IMR-90 (cell line): ENCODE data around the gene CLDN19. TPM values are rescaled to one million over a fixed set of nuclear protein-coding genes. Genes with fewer than 3 reads are reported as not detected.

Source experiments
- ATAC-seq: fragments of 200-7000 bp; cut with Tn5 transposase; 2 replicates; pipeline ENCODE4 v1.9.1; 2020; ENCODE audit warnings: low read depth, mild to moderate bottlenecking, moderate library complexity
- BruUV-seq: library from RNA; stranded (reverse); fragments of 400-500 nt; replicated peaks from 2 replicates; lab custom pipeline; 2021; lab: Mats Ljungman, UMichigan
- CTCF ChIA-PET: fragments of 300-600 bp; formaldehyde crosslinking; extraction: SDS; loops from one replicate; lab custom pipeline; 2021; ENCODE audit warnings: antibody characterized with exemption; lab: Yijun Ruan, JAX
- POLR2A ChIA-PET: fragments of 300-600 bp; sonication (Branson Sonifier 250); formaldehyde crosslinking; loops from one replicate; lab custom pipeline; 2022; ENCODE audit warnings: antibody characterized with exemption; ENCODE audit not compliant: unreplicated experiment; lab: Charles Lee
- DNase-seq: peaks from one replicate; pipeline ENCODE4 v3.0.0; 2013
- H2AFZ ChIP-seq: replicated peaks from 2 replicates; pipeline ENCODE3; 2013; ENCODE audit warnings: low read length, mild to moderate bottlenecking; ENCODE audit not compliant: poor library complexity
- H2AK5ac ChIP-seq: 2 replicates; pipeline ENCODE4 v1.6.1; 2013; ENCODE audit warnings: low read depth, low read length, inconsistent platforms
- H2AK9ac ChIP-seq: replicated peaks from 2 replicates; pipeline ENCODE3; 2013; ENCODE audit warnings: mild to moderate bottlenecking, low read depth, low read length, moderate library complexity; ENCODE audit not compliant: poor library complexity
- H2BK120ac ChIP-seq: 2 replicates; pipeline ENCODE4 v1.6.1; 2013; ENCODE audit warnings: low read depth, low read length, inconsistent platforms
- H2BK15ac ChIP-seq: 3 replicates; pipeline ENCODE4 v1.6.1; 2013; ENCODE audit warnings: low read depth, low read length, inconsistent platforms
- H2BK20ac ChIP-seq: 2 replicates; pipeline ENCODE4 v1.6.1; 2013; ENCODE audit warnings: low read depth, mild to moderate bottlenecking, inconsistent platforms, low read length, moderate library complexity
- H2BK5ac ChIP-seq: 2 replicates; pipeline ENCODE4 v1.6.1; 2013; ENCODE audit warnings: mild to moderate bottlenecking, low read depth, low read length, inconsistent platforms; ENCODE audit not compliant: poor library complexity, severe bottlenecking
- H3K14ac ChIP-seq: replicated peaks from 2 replicates; pipeline ENCODE4 v1.6.1; 2013; ENCODE audit warnings: low read depth, low read length, inconsistent platforms
- H3K18ac ChIP-seq: 2 replicates; pipeline ENCODE4 v1.6.1; 2013; ENCODE audit warnings: low read depth, low read length, control low read depth
- H3K23ac ChIP-seq: 2 replicates; pipeline ENCODE4 v1.6.1; 2013; ENCODE audit warnings: low read depth, low read length, inconsistent platforms
- H3K27ac ChIP-seq: 2 replicates; pipeline ENCODE4 v1.5.1; 2013; ENCODE audit warnings: mild to moderate bottlenecking, control low read depth, low read length; ENCODE audit not compliant: insufficient read depth
- H3K27me3 ChIP-seq: 2 replicates; pipeline ENCODE4 v1.6.1; 2013; ENCODE audit warnings: low read length; ENCODE audit not compliant: control insufficient read depth, insufficient read depth
- H3K36me3 ChIP-seq: 2 replicates; pipeline ENCODE4 v1.6.1; 2013; ENCODE audit warnings: low read length, mixed read lengths; ENCODE audit not compliant: control insufficient read depth, insufficient read depth
- H3K4ac ChIP-seq: 2 replicates; pipeline ENCODE4 v1.6.1; 2013; ENCODE audit warnings: low read depth, low read length, inconsistent platforms
- H3K4me1 ChIP-seq: 2 replicates; pipeline ENCODE4 v1.6.1; 2013; ENCODE audit warnings: low read length, mixed read lengths; ENCODE audit not compliant: control insufficient read depth, insufficient read depth
- H3K4me2 ChIP-seq: 2 replicates; pipeline ENCODE4 v1.6.1; 2013; ENCODE audit warnings: low read depth, mild to moderate bottlenecking, control low read depth, low read length, moderate library complexity
- H3K4me3 ChIP-seq: 2 replicates; pipeline ENCODE4 v1.5.1; 2013; ENCODE audit warnings: low read depth, mild to moderate bottlenecking, control low read depth, low read length, moderate library complexity; ENCODE audit not compliant: insufficient read depth
- H3K56ac ChIP-seq: 2 replicates; pipeline ENCODE4 v1.6.1; 2013; ENCODE audit warnings: low read length, inconsistent platforms; ENCODE audit not compliant: insufficient read depth; ENCODE audit errors: extremely low read depth
- H3K79me1 ChIP-seq, 2 experiments: 2 replicates each; pipeline ENCODE4 v1.6.1; 2013; ENCODE audit warnings: low read length in 2 of 2, inconsistent platforms in 1 of 2, low read depth in 1 of 2
- H3K9ac ChIP-seq: 2 replicates; pipeline ENCODE4 v1.6.1; 2013; ENCODE audit warnings: low read depth, low read length, control low read depth
- H3K9me1 ChIP-seq: 2 replicates; pipeline ENCODE4 v1.6.1; 2013; ENCODE audit warnings: low read length, inconsistent platforms; ENCODE audit not compliant: insufficient read depth
- H3K9me3 ChIP-seq: 2 replicates; pipeline ENCODE4 v1.6.1; 2013; ENCODE audit warnings: low read length; ENCODE audit not compliant: control insufficient read depth, insufficient read depth
- H4K20me1 ChIP-seq: 2 replicates; pipeline ENCODE4 v1.6.1; 2013; ENCODE audit warnings: low read length, inconsistent platforms; ENCODE audit not compliant: insufficient read depth
- H4K5ac ChIP-seq: 2 replicates; pipeline ENCODE4 v1.6.1; 2013; ENCODE audit warnings: mild to moderate bottlenecking, low read depth, low read length, control low read depth
- H4K8ac ChIP-seq, 2 experiments: 2 replicates each; pipeline ENCODE4 v1.6.1; 2013; ENCODE audit warnings: low read depth in 2 of 2, low read length in 2 of 2, control low read depth in 1 of 2, inconsistent platforms in 1 of 2
- H4K91ac ChIP-seq: 2 replicates; pipeline ENCODE4 v1.6.1; 2013; ENCODE audit warnings: low read depth, low read length, inconsistent platforms; ENCODE audit not compliant: insufficient read depth
- BHLHE40 ChIP-seq: fragments of 150-350 bp; IDR thresholded peaks from 2 replicates; pipeline ENCODE4 v1.6.1; 2016; ENCODE audit warnings: mild to moderate bottlenecking, low read depth, low read length
- CEBPB ChIP-seq: IDR thresholded peaks from 2 replicates; pipeline ENCODE4 v1.6.1; 2012; ENCODE audit warnings: low read depth, low read length, improper control_type of control experiment
- CHD1 ChIP-seq: IDR thresholded peaks from 2 replicates; pipeline ENCODE4 v1.6.1; 2012; ENCODE audit warnings: low read depth, low read length, improper control_type of control experiment
- FOS ChIP-seq: fragments of 150-350 bp; IDR thresholded peaks from 2 replicates; pipeline ENCODE4 v1.6.1; 2016; ENCODE audit warnings: low read depth, low read length
- MAFK ChIP-seq: IDR thresholded peaks from 2 replicates; pipeline ENCODE4 v1.6.1; 2012; ENCODE audit warnings: low read depth, low read length, improper control_type of control experiment
- MXI1 ChIP-seq: IDR thresholded peaks from 2 replicates; pipeline ENCODE4 v1.6.1; 2012; ENCODE audit warnings: low read depth, mild to moderate bottlenecking, low read length, moderate library complexity, borderline replicate concordance
- NFE2L2 ChIP-seq: fragments of 150-350 bp; IDR thresholded peaks from 2 replicates; pipeline ENCODE4 v1.6.1; 2016; ENCODE audit warnings: low read depth, mild to moderate bottlenecking, low read length
- POLR2A ChIP-seq: IDR thresholded peaks from 2 replicates; pipeline ENCODE4 v1.6.1; 2012; ENCODE audit warnings: mild to moderate bottlenecking, low read depth, low read length
- RCOR1 ChIP-seq: IDR thresholded peaks from 2 replicates; pipeline ENCODE4 v1.6.1; 2012; ENCODE audit warnings: mild to moderate bottlenecking, low read length, improper control_type of control experiment; ENCODE audit not compliant: insufficient replicate concordance
- SMC3 ChIP-seq: fragments of 150-350 bp; IDR thresholded peaks from 2 replicates; pipeline ENCODE4 v1.6.1; 2016; ENCODE audit warnings: low read depth, mild to moderate bottlenecking, antibody characterized with exemption, low read length, moderate library complexity
- WGBS, 2 experiments: methylation state at CpG; one replicate each; pipeline versions ENCODE4 v1.1.5 to v1.1.7; 2013; ENCODE audit warnings: missing lambda C conversion rate in 2 of 2; ENCODE audit not compliant: insufficient read length in 1 of 2; ENCODE audit errors: extremely low coverage in 2 of 2; 5-methylcytosine and 5-hydroxymethylcytosine counted together
- dilution Hi-C: fragments of 300-500 bp; cut with HindIII; formaldehyde crosslinking; loops from one replicate; pipeline ENCODE4 v1.14.3; 2018; ENCODE audit warnings: low sequenced_read_pairs; ENCODE audit not compliant: unreplicated experiment
- in situ Hi-C: fragments of 300-500 bp; cut with MboI; formaldehyde crosslinking; loops from 3 replicates; pipeline ENCODE4 v1.14.3; 2019; ENCODE audit warnings: low sequenced_read_pairs, inconsistent platforms, mixed read lengths
- intact Hi-C: fragments of 100-400 bp; cut with micrococcal nuclease; formaldehyde crosslinking; loops from 2 replicates; pipeline ENCODE4 v1.10.0; 2022
- polyA plus RNA-seq, 3 experiments: library from polyadenylated mRNA; depleted of rRNA; stranded (reverse); fragments of >200 nt; gene quantifications; 2 replicates each; pipeline ENCODE4 v1.2.3, GENCODE V29; 2012; ENCODE audit warnings: low replicate concordance in 1 of 3
- total RNA-seq: library from RNA; depleted of rRNA; stranded (reverse); fragments of >200 nt; gene quantifications from 2 replicates; pipeline ENCODE4 v1.2.3, GENCODE V29; 2012
- TF ChIP-seq, protein P1 (sequence below): conservative IDR thresholded peaks from 2 replicates; pipeline ENCODE4 v1.5.1; 2012; ENCODE audit warnings: mild to moderate bottlenecking, low read depth, low read length, improper control_type of control experiment

CLDN19 gene
- total and polyA plus RNA-seq, 2 of the 4 experiments (the other 2 are of a cell fraction), result not detected

DNA sequence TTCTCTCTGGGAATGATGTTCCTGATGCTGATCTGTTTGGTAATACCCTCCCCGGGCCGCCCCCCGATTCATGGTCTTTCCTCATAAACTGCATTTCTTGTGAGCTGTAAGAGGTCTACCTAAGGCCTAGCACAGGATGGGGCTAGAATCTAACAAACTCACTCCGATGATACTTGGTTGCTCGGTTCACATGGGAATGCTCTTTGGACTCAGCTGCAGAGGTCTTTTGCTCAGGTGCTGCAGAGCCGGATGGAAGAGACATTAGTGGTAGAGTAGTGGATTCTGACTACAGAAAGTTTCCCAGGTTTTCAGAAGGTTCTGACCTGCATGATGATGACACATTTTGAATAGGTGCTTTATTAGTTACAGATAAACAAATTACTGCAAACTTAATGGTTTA lies 36.5 kb upstream of the CLDN19 start:
- TF ChIP-seq MAFK (no peak), NFE2L2 (no peak), BHLHE40 (no peak), CHD1 (no peak), CEBPB (no peak), POLR2A (no peak), FOS (no peak), SMC3 (no peak), MXI1 (no peak), RCOR1 (no peak)
- TF ChIP-seq, protein P1, sequence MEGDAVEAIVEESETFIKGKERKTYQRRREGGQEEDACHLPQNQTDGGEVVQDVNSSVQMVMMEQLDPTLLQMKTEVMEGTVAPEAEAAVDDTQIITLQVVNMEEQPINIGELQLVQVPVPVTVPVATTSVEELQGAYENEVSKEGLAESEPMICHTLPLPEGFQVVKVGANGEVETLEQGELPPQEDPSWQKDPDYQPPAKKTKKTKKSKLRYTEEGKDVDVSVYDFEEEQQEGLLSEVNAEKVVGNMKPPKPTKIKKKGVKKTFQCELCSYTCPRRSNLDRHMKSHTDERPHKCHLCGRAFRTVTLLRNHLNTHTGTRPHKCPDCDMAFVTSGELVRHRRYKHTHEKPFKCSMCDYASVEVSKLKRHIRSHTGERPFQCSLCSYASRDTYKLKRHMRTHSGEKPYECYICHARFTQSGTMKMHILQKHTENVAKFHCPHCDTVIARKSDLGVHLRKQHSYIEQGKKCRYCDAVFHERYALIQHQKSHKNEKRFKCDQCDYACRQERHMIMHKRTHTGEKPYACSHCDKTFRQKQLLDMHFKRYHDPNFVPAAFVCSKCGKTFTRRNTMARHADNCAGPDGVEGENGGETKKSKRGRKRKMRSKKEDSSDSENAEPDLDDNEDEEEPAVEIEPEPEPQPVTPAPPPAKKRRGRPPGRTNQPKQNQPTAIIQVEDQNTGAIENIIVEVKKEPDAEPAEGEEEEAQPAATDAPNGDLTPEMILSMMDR, result no peak
- Histone ChIP-seq H2BK20ac (no peak overlapping the region), H3K79me1 (peaks cover 19 to 35% of the 10 kb centered on the region in 2 experiments), H2AK5ac (no peak overlapping the region), H3K4ac (no peak overlapping the region), H3K56ac (no peak overlapping the region), H3K18ac (no peak overlapping the region), H3K36me3 (peaks cover 22% of the 10 kb centered on the region), H2AK9ac (no peak overlapping the region), H3K4me1 (no peaks in the 10 kb centered on the region), H3K4me3 (no peak overlapping the region), H4K8ac (no peak overlapping the region), H4K5ac (no peak overlapping the region), H4K91ac (no peak overlapping the region), H3K9me3 (no peaks in the 10 kb centered on the region), H3K4me2 (no peak overlapping the region), H2BK15ac (no peak overlapping the region), H3K27me3 (no peaks in the 10 kb centered on the region), H2AFZ (no peak overlapping the region), H3K9ac (no peak overlapping the region), H2BK120ac (no peak overlapping the region), H2BK5ac (no peak overlapping the region), H3K9me1 (peaks cover 7% of the 10 kb centered on the region; the same call in 1 of the 2 replicates), H3K27ac (no peak overlapping the region), H3K23ac (no peak overlapping the region), H4K20me1 (no peaks in the 10 kb centered on the region; the same call in 1 of the 2 replicates), H3K14ac (no peak overlapping the region)
- dilution Hi-C loops, result no loop called here
- intact Hi-C loops, result no loop called here
- 100% methylated on average over 2 of the region's 6 CpGs; no CpG with 5 or more reads in 1 of the 2 experiments for WGBS, 2 experiments
- ATAC-seq (no peak), DNase-seq (no peak)
- BruUV-seq, result no TSS peak
- in situ Hi-C loops, result loop anchor here (5.0 kb wide), 1 partner anchor 296 kb away; no protein-coding TSS in a partner anchor
- ChIA-PET CTCF (interaction anchor here (3.2 kb wide), 1 partner anchor 297 kb away, joined by 13 read pairs; no protein-coding TSS in a partner anchor), POLR2A (no interaction called here)
